Measurements from ENCODE around the gene NUP214. TPM values are rescaled to one million over a fixed set of nuclear protein-coding genes. Genes with fewer than 3 reads are reported as not detected.

Gene NUP214
- polyA plus RNA-seq, 1 donor from 2014 or later = 15.0 TPM

GRCh38 chr9:131201856-131202255 is 76.5 kb downstream of the NUP214 start:
- Histone ChIP-seq H2AFZ (ENCODE audit: low read depth, low read length) (no peak overlapping the region), H3F3A (ENCODE audit: insufficient read depth, low read length, poor library complexity, severe bottlenecking) (no peaks in the 10 kb centered on the region), H4K20me1 (ENCODE audit: insufficient read depth) (no peaks in the 10 kb centered on the region), H3K9me3 (ENCODE audit: low read length) (no peaks in the 10 kb centered on the region), H3K36me3 (ENCODE audit: insufficient read depth, low read length) (peaks cover 8% of the 10 kb centered on the region), H3K9ac (ENCODE audit: low read length) (no peak overlapping the region), H3K79me2 (replicated peaks; ENCODE audit: insufficient read depth, low read length) (no peaks in the 10 kb centered on the region), H3K9me2 (ENCODE audit: insufficient read depth, low read length) (no peaks in the 10 kb centered on the region), H3K4me2 (ENCODE audit: low read length) (no peak overlapping the region), H3K4me3 (ENCODE audit: low read length) (no peak overlapping the region), H3K27ac (ENCODE audit: low read length) (no peak overlapping the region), H3K27me3 (ENCODE audit: insufficient read depth, low read depth, low read length) (no peaks in the 10 kb centered on the region)
- TF ChIP-seq TAF1 (IDR thresholded peaks at IDR 0.05; ENCODE audit: low read depth) (no peak), EP300 (conservative IDR thresholded peaks at IDR 0.05; ENCODE audit: poor library complexity, severe bottlenecking) (no peak), RAD21 (conservative IDR thresholded peaks at IDR 0.05) (no peak), MXI1 (conservative IDR thresholded peaks at IDR 0.05; ENCODE audit: poor library complexity, severe bottlenecking) (no peak), REST (IDR thresholded peaks at IDR 0.05; ENCODE audit: borderline replicate concordance) (no peak), POLR2AphosphoS5 (IDR thresholded peaks at IDR 0.05) (no peak), SMC3 (conservative IDR thresholded peaks at IDR 0.05; ENCODE audit: poor library complexity) (no peak), EZH2 (IDR thresholded peaks at IDR 0.05; ENCODE audit: borderline replicate concordance, insufficient read depth, low read length, poor library complexity, severe bottlenecking) (no peak), CTCF (IDR thresholded peaks at IDR 0.05; ENCODE audit: poor library complexity, severe bottlenecking) (no peak)

GRCh38 chr9:131203431-131204218 is 78.2 kb downstream of the NUP214 start:
- no peaks in the 10 kb centered on the region for H4K20me1 ChIP-seq (ENCODE audit: insufficient read depth)
- H3K27ac ChIP-seq (ENCODE audit: low read length) = no peak overlapping the region
- no peak overlapping the region for H3K9ac ChIP-seq (ENCODE audit: low read length)
- H3K36me3 ChIP-seq (ENCODE audit: insufficient read depth, low read length) = peaks cover 4% of the 10 kb centered on the region
- H3K4me2 ChIP-seq (ENCODE audit: low read length) = no peak overlapping the region
- no peaks in the 10 kb centered on the region for H3K79me2 ChIP-seq (replicated peaks; ENCODE audit: insufficient read depth, low read length)
- no peaks in the 10 kb centered on the region for H3K9me2 ChIP-seq (ENCODE audit: insufficient read depth, low read length)
- H3F3A ChIP-seq (ENCODE audit: insufficient read depth, low read length, poor library complexity, severe bottlenecking) = no peaks in the 10 kb centered on the region
- TF ChIP-seq TAF1 (IDR thresholded peaks at IDR 0.05; ENCODE audit: low read depth) (no peak), CTCF (IDR thresholded peaks at IDR 0.05; ENCODE audit: poor library complexity, severe bottlenecking) (no peak), EZH2 (IDR thresholded peaks at IDR 0.05; ENCODE audit: borderline replicate concordance, insufficient read depth, low read length, poor library complexity, severe bottlenecking) (no peak), REST (IDR thresholded peaks at IDR 0.05; ENCODE audit: borderline replicate concordance) (no peak), SMC3 (conservative IDR thresholded peaks at IDR 0.05; ENCODE audit: poor library complexity) (no peak), MXI1 (conservative IDR thresholded peaks at IDR 0.05; ENCODE audit: poor library complexity, severe bottlenecking) (no peak), POLR2AphosphoS5 (IDR thresholded peaks at IDR 0.05) (no peak), EP300 (conservative IDR thresholded peaks at IDR 0.05; ENCODE audit: poor library complexity, severe bottlenecking) (no peak), RAD21 (conservative IDR thresholded peaks at IDR 0.05) (no peak)
- H2AFZ ChIP-seq (ENCODE audit: low read depth, low read length) = no peak overlapping the region
- no peaks in the 10 kb centered on the region for H3K27me3 ChIP-seq (ENCODE audit: insufficient read depth, low read depth, low read length)
- no peaks in the 10 kb centered on the region for H3K9me3 ChIP-seq (ENCODE audit: low read length)
- no peak overlapping the region for H3K4me3 ChIP-seq (ENCODE audit: low read length)
